CD4-positive, alpha-beta T cell treated with Interleukin-10 for 1 hour (primary cell): ENCODE results near the gene SLC6A16.
"Not testable (repeated sequence)": the region's sequence is repeated elsewhere in the genome, so short reads cannot be mapped to it uniquely, and the experiment has no call there.

Experiments used
- DNase-seq: peaks from one replicate; pipeline ENCODE4 v3.0.0-alpha.2; 2020

Gene SLC6A16

DNA sequence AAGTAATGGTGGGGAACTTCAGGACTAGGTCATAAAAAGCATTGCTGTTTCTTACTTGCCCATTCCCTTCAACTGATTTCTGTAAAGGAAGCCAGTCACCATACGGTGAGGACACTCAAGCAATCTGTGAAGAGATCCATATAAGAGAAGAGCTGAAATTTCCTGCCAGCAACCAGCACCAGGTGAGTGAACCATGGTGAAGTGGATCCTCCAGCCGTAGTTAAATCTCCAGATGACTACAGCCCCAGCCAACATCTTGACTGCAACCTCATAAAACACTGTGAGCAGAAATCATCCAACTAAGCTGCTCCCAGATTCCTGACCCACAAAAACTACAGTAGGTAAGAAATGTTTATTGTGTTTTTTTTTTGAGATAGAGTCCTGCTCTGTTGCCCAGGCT lies 3.8 kb upstream of the SLC6A16 start:
- no peak for DNase-seq

- DNase-seq = peak; percentile 66
Observed at GRCh38 chr19:49327878-49328544, 3.0 kb upstream of the SLC6A16 start.

DNA sequence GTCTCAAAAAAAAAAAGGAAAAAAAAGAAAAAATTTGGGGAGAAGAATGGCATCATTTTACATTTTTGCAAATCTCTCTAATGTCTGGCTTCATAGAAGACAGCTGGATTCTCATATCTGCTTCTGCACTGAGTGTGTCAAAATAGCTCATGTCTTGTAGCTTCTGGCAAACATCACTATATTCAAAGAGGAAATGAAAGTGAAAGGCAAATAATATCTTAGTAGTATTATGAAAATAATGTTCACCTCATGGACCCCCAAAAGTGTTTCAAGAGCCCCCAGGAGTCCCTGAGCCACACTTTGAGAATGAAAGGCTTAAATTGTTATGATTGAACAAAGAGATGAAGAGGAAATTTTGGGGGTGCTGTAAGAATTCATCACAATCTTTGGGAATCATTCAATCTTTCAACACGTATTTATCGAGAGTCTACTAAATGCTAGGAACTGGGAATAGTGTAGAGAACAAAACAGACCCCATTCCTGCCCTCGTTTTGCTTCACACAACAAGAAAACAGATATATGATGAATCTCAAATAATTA lies 1.2 kb upstream of the SLC6A16 start:
- DNase-seq = no peak

DNA sequence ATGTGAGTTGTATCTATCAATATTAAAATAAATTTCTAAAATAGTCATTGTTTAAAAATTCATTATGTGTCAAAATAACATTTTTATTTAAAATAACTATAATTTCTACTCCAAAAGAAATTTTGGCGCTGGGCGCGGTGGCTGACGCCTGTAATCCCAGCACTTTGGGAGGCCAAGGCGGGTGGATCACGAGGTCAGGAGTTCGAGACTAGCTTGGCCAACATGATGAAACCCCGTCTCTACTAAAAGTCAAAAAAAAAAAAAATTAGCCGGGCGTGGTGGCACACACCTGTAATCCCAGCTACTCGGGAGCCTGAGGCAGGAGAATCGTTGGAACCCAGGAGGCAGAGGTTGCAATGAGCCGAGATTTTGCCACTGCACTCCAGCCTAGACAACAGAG lies 765 bp upstream of the SLC6A16 start:
- not testable (repeated sequence) for DNase-seq

- no peak for DNase-seq
Observed at GRCh38 chr19:49318296-49318695, 6.7 kb downstream of the SLC6A16 start.

GRCh38 chr19:49316284-49316683 lies 8.7 kb downstream of the SLC6A16 start:
- DNase-seq = no peak

DNA sequence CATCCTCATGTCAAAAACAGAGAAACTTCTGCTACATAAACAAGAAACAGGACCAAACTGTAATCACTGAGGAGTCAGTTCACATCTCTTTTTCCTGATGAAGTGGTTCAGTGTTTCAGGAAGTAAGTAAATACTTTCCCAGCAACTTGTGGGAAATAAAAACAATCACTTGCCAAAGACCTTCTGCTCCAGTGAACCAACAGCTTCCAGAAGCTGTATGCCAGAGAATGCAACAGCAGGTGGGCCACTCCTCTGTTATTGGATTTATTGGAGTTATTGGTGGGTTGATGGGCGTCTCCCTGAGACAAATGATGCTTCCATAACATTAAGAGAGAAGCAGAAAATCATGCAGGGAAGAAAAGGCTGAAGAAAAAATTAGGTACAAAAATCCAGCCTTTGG lies 9.9 kb downstream of the SLC6A16 start:
- no peak for DNase-seq

GRCh38 chr19:49309087-49309486 lies 15.9 kb downstream of the SLC6A16 start:
- DNase-seq = no peak

DNA sequence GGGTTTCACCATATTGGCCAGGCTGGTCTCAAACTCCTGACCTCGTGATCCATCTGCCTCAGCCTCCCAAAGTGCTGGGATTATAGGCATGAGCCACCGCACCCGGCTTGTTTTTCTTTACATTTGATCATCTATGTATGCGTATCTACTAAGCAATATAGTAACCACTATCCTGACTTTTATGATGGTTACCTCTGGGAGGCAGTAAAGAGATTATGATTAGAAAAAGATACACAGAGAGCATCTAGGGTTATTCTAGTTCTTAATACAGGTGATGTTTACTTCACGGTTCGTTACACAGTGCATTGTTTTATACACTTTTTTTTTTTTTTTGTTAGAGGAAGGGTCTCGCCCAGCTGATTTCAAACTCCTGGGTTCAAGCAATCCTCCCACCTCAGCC lies 18.3 kb downstream of the SLC6A16 start:
- DNase-seq = peak; percentile 5

DNA sequence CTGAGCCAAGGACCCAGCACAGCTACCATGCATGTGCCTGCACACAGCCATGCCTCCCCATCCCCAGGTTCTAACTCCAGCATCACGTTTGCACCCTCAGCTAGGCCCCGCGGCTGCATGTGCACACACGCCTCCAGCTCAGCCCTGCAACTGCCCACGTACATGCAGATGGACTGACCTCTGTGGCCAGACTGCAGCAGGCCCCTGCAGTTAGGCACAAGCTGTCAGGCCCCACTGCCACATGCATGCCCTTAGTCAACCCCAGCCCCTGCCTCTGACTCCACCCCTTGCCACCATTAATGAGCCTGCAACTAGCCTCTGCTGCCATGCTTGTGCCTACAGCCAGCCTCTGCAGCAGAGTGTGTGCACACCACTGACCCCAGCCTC lies 23.1 kb downstream of the SLC6A16 start:
- no peak for DNase-seq

DNA sequence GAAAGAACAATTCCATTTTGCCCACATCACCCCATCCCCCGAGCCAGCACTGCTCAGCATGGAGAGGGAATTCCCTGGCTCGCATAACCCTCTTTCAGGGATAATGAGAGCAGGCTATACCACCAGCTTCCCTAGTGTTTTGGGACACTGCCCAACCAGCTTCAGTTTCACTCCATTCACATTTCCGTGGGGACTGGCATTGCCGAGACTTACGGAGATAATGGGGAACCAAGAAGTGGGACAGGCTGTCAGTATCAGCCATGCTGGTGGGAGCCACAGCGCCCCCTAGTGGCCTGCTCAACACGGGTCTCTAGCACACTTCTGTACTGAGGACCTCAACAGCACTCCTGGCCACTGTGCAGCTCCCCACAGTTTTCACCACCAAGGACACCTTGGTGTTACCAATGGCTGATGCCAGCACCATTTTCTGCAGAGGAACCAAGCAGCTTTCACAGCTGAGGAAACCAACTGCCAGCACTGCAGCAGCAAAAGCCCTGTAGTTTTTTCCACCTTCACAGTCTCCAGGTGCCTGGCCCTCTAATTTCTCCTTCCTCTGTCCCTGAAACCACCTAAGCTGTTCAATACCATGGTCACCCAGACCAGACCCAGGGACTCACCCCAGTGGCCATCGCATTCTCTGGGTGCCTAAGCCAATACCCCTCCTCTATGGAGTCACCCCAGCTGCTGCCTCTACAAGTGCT lies 23.7 kb downstream of the SLC6A16 start:
- DNase-seq = peak; percentile 77

DNA sequence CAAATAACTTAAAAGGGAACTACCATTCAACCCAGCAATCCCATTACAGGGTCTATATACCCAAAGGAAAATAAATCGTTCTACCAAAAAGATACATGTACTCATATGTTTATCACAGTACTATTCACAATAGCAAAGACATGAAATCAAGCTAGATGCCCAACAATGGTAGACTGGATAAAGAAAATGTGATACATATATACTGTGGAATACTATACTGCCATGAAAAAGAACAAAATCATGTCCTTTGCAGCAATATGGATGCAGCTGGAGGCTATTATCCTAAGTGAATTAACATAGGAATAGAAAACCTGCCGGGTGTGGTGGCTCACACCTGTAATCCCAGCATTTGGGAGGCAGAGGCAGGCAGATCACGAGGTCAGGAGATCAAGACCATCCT lies 26.3 kb downstream of the SLC6A16 start:
- not testable (repeated sequence) for DNase-seq

DNA sequence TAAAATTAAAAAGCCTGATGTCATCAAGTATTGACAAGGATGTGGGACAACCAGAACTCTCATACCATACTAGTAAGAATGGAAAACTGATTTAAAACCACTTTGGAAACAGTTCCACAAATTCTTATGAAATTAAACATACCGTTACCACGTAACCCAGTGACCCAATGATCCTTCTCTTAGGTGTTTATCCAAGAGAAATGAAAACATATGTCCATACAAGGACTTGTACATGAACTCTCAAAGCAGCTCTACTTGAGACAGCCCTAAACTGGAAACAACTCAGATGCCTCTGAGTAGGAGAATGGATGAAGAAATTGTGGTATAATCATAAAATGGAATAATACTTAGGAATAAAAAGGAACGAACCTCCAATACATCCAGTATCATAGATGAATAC lies 27.6 kb downstream of the SLC6A16 start:
- DNase-seq = no peak

DNA sequence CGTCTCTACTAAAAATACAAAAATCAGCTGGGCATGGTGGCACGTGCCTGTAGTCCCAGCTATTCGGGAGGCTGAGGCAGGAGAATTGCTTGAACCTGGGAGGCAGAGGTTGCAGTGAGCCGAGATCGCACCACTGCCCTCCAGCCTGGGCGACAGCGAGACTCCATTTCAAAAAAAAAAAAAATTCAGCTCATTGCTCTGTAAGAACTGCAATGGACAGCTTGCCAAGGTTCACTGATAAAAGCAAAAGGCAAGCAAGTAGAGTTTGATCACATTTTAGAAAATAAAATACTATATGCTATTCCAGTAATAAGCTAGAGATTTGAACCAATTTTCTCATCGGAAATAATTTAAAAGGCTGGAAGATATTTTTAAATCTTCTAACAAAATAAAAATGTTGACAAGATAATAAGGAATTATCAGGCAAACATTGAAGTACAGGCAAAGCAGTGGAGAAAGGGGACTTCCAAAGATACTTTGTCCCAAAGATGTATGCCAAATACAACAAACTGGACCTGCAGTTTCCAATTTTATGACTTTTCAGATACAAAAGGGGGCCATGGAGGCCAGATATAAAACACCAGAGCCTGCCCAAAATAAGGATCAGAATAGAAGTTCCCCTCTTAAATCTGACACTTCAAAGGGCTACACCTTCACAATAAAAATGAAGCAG lies 29.6 kb downstream of the SLC6A16 start:
- no peak for DNase-seq

DNA sequence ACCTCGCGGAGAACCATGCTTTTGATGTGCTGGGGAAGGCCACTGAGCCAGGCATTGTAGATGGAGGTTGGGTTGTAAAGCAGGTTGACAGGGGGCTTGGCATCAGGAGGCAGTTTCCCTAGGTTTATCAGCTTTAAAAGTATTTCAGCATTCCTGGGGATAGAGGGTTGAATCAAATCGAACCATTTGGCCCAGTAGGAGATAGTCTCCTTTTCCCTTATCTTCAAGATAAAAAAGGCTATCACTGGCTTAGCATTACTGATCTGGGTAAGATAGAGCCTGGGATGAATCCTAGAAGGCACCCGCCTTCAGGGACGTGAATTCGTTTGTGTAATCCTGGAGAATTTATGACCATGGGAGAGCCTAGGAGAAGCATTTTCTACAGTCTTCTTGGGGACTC lies 30.6 kb downstream of the SLC6A16 start:
- no peak for DNase-seq

DNA sequence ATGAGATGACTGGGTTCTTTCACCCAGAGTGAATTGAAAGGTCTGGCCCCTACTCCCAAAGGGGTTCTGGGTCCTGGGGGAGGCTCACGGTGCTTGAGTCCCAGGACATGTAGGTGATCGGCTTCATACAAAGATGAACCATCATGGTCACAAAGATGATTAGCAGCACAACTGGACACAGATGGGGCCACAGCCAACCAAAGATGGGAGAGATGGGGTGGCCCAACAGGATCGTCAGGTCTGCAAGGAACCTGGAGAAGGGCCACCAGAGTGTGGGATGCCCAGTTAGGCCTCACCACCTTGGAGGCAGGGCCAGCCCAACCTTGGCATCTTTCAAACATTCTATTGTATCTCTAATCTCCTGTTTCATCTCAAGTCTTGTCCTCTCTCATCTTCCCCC lies 34.5 kb downstream of the SLC6A16 start:
- DNase-seq = no peak

DNA sequence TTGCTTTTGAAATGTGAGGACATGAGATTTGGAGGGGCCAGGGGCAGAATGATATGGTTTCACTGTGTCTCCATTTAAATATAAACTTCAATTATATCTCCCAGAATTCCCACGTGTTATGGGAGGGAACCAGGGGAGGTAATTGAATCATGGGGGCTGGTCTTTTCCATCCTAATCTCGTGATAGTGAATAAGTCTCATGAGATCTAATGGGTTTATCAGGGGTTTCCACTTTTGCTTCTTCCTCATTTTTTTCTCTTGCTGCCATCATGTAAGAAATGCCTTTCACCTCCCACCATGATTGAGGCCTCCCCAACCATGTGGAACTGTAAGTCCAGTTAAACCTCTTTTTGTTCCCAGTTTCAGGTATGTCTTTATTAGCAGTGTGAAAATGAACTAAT lies 35.7 kb downstream of the SLC6A16 start:
- DNase-seq = not testable (repeated sequence)

- DNase-seq = not testable (repeated sequence)
Observed at GRCh38 chr19:49288205-49288604, 36.8 kb downstream of the SLC6A16 start.

DNA sequence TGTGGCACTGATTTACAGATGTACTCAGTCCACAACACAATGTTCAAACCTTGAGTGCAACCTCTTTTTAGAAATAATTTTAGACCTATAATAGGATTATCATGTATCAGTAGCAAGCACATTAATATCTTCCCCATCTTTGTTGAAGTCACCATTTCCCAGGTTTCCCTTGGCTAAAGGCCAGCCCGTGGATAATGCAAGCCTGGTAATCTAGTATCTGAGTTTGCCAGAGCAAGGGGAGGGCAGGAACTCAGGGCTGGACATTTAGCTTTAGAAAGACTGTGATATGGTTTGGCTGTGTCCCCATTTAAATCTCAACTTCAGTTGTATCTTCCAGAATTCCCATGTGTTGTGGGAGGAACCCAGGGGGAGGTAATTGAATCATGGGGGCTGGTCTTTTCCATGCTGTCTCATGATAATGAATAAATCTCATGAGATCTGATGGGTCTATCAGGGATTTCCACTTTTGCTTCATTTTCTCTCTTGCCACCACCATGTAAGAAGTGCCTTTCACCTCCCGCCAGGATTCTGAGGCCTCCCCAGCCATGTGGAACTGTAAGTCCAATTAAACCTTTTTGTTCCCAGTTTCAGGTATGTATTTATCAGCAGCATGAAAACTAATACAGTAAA lies 37.7 kb downstream of the SLC6A16 start:
- DNase-seq = no peak

DNA sequence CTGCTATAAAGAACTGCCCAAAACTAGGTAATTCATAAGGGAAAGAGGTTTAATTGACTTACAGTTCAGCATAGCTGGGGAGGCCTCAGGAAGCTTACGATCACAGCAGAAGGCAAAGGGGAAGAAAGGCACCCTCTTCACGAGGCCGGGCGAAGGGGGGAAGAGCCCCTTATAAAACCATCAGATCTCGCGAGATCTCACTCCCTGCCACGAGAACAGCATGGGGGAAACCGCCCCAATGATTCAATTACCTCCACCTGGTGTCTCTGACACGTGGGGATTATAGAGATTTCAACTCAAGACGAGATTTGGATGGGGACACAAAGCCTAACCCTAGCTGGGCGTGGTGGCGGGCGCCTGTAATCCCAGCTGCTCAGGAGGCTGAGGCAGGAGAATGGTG lies 42.8 kb downstream of the SLC6A16 start:
- DNase-seq = no peak

DNA sequence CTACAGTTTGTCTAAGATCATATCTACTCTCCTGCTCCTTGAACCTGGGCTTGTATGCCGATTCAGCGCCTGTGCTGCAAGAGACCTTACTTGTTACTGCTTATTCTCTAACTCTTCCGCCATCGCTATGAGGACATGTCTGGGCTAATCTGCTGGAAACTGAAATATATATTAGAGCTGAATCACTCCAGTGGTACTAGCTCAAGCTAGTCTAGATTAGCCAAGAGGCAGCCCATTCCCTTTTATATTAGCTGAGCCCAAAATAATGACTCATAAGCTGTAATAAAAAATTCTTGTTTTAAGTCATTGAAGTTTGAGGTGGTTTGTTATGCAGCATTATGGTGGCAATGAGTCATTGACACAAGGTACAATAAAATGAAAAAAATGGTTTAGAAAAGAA lies 52.8 kb downstream of the SLC6A16 start:
- DNase-seq = no peak

- no peak for DNase-seq
Observed at GRCh38 chr19:49271080-49271753, 53.8 kb downstream of the SLC6A16 start.

- peak; percentile 52 for DNase-seq
Observed at GRCh38 chr19:49266409-49266808, 58.6 kb downstream of the SLC6A16 start.
